K562 (cell line): ENCODE measurements around the gene SSR2. TPM values are rescaled to one million over a fixed set of nuclear protein-coding genes. Genes with fewer than 3 reads are reported as not detected.
A peak's percentile ranks its signal among the peaks of the same experiment; 100 is the strongest.

Experiments
- REST ChIP-seq, 2 experiments: fragments of 450-650 bp; formaldehyde crosslinking in 1 of 2; IDR thresholded peaks; 2 replicates each; pipeline versions ENCODE4 v1.4.0 to v1.6.1; 2014 to 2020; ENCODE audit warnings: mild to moderate bottlenecking in 2 of 2, borderline replicate concordance in 1 of 2, low read depth in 1 of 2
- RREB1 ChIP-seq: fragments of 250-450 bp; sonication (Bioruptor Pico); IDR thresholded peaks from 2 replicates; pipeline ENCODE4 v1.4.0; 2020
- UBTF ChIP-seq, 2 experiments: IDR thresholded peaks; 2 replicates each; pipeline ENCODE4 v1.6.1; 2012; ENCODE audit warnings: improper control_type of control experiment in 2 of 2, low read depth in 2 of 2, low read length in 2 of 2, borderline replicate concordance in 1 of 2
- ZNF445 ChIP-seq: fragments of 250-450 bp; sonication (Bioruptor Pico); IDR thresholded peaks from 2 replicates; pipeline ENCODE4 v1.4.0; 2020; ENCODE audit warnings: low read depth, mild to moderate bottlenecking, moderate library complexity
- ZNF644 ChIP-seq: fragments of 200-800 bp; sonication (Bioruptor generic); IDR thresholded peaks from 2 replicates; pipeline ENCODE4 v1.6.1; 2016; ENCODE audit warnings: low read depth, missing genetic modification characterization, missing compliant biosample characterization
- polyA plus RNA-seq, 8 experiments: library from polyadenylated mRNA; depleted of rRNA in 4 of 8; stranded (reverse) in 5 of 8; unstranded in 3 of 8; fragments of >200 nt; fragmentation: Nextera tagmentation in 2 of 8; fragmentation: Illumina TruSeq in 1 of 8; extraction: Ambion mirVana in 2 of 8; extraction: Trizol in 1 of 8; gene quantifications; 2 replicates each; pipeline versions ENCODE4 v1.2.1 to v1.2.3, GENCODE V29; 2011 to 2014; ENCODE audit warnings: inconsistent platforms in 1 of 8, missing spikeins in 1 of 8
- total RNA-seq, 7 experiments: library from RNA; depleted of rRNA in 6 of 7; stranded (reverse); fragments of >200 nt in 6 of 7; fragmentation: Illumina TruSeq in 2 of 7; extraction: Trizol in 2 of 7; gene quantifications; 2 replicates each; pipeline versions ENCODE4 v1.2.1 to v1.2.3, GENCODE V29; 2011 to 2021; ENCODE audit warnings: low replicate concordance in 1 of 7
- TF ChIP-seq, protein P1 (sequence below): fragments of 450-650 bp; formaldehyde crosslinking; IDR thresholded peaks from 2 replicates; pipeline ENCODE4 v1.4.0; 2020; ENCODE audit warnings: mild to moderate bottlenecking, moderate library complexity

Gene SSR2
- total and polyA plus RNA-seq, 9 of the 15 experiments (the other 6 are each of a cell fraction or from before 2014, with no cell fraction given) = 161 to 411 (median 240) TPM

GRCh38 chr1:155976062-155976912 is 44.5 kb downstream of the SSR2 start (continued):
- TF ChIP-seq RREB1 (no peak), UBTF (IDR thresholded peaks at IDR 0.05; ENCODE audit: borderline replicate concordance in 1 of 2, low read depth in 2 of 2, low read length in 2 of 2) (peak; percentile 26 to 39; a peak in 1 of 4 replicates), ZNF644 (tag) (no peak), REST (IDR thresholded peaks at IDR 0.05; ENCODE audit: borderline replicate concordance) (0 out of 2 replicates have a peak, but pooled peaks have one; percentile 11), REST (CRISPR knock-in tag; IDR thresholded peaks at IDR 0.05; ENCODE audit: low read depth) (no peak), ZNF445 (CRISPR knock-in tag) (no peak)
- TF ChIP-seq, protein P1, sequence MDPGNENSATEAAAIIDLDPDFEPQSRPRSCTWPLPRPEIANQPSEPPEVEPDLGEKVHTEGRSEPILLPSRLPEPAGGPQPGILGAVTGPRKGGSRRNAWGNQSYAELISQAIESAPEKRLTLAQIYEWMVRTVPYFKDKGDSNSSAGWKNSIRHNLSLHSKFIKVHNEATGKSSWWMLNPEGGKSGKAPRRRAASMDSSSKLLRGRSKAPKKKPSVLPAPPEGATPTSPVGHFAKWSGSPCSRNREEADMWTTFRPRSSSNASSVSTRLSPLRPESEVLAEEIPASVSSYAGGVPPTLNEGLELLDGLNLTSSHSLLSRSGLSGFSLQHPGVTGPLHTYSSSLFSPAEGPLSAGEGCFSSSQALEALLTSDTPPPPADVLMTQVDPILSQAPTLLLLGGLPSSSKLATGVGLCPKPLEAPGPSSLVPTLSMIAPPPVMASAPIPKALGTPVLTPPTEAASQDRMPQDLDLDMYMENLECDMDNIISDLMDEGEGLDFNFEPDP (CRISPR knock-in tag) = no peak
